Activated T-helper 17 cell treated with anti-CD3 and anti-CD28 coated beads, Interleukin-2, amount 50 U/mL, for 72 hours (primary cell): Measurements from ENCODE around the gene OR52N4. TPM values are rescaled to one million over a fixed set of nuclear protein-coding genes. Genes with fewer than 3 reads are reported as not detected.
"Not testable (repeated sequence)": the region's sequence is repeated elsewhere in the genome, so short reads cannot be mapped to it uniquely, and the experiment has no call there.

Experiments used
- ATAC-seq: fragments of 150-1000 bp; cut with Tn5 transposase; replicated peaks from 2 replicates; pipeline ENCODE4 v1.10.0; 2021; ENCODE audit warnings: mild to moderate bottlenecking, moderate library complexity
- H3K27ac Mint-ChIP-seq: one replicate; pipeline ENCODE4 v1.8.0; 2022; ENCODE audit warnings: mixed read lengths
- H3K27me3 Mint-ChIP-seq: one replicate; pipeline ENCODE4 v1.8.0; 2022; ENCODE audit warnings: mixed read lengths
- H3K36me3 Mint-ChIP-seq: one replicate; pipeline ENCODE4 v1.8.0; 2022; ENCODE audit warnings: low read depth, mild to moderate bottlenecking, mixed read lengths
- H3K4me1 Mint-ChIP-seq: one replicate; pipeline ENCODE4 v1.8.0; 2022; ENCODE audit warnings: mixed read lengths
- H3K4me3 Mint-ChIP-seq: one replicate; pipeline ENCODE4 v1.8.0; 2022; ENCODE audit warnings: mild to moderate bottlenecking, mixed read lengths
- H3K9me3 Mint-ChIP-seq: one replicate; pipeline ENCODE4 v1.8.0; 2022; ENCODE audit warnings: mixed read lengths
- total RNA-seq, 2 donors: library from RNA; stranded (reverse); gene quantifications; one replicate each; pipeline ENCODE4 v1.2.3, GENCODE V29; 2022

OR52N4 gene
- 1 to 10 TPM in 1 of 2 donors, under 1 TPM in 1; 0.26 to 1.8 TPM for total RNA-seq

DNA sequence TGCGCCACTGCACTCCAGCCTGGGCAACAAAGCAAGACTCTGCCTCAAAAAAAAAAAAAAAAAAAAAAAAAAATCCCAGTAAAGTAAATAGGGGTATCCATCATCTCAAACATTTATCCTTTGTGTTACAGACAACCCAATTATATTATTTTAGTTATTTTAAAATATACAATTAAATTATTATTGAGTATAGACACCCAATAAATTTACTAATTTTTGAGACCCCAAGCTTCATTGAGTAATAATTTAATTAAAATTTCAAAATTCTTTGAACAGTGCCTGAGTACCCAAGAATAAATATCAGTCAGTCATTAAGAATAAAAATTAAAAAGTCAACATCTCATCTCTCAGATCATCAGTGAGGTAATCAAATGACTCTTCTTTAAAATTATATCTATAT lies at the start of gene OR52N4:
TSS of gene OR52N4 (plus strand) at position 301 of the 400 bp plus-strand sequence. CDS start 498 bp downstream, outside the sequence.
- Mint-ChIP-seq H3K9me3 (no peaks in the 10 kb centered on the region), H3K27me3 (no peaks in the 10 kb centered on the region), H3K36me3 (no peaks in the 10 kb centered on the region), H3K4me1 (no peaks in the 10 kb centered on the region), H3K27ac (no peak within 1 kb of the TSS), H3K4me3 (no peak within 1 kb of the TSS)
- no peak for ATAC-seq

DNA sequence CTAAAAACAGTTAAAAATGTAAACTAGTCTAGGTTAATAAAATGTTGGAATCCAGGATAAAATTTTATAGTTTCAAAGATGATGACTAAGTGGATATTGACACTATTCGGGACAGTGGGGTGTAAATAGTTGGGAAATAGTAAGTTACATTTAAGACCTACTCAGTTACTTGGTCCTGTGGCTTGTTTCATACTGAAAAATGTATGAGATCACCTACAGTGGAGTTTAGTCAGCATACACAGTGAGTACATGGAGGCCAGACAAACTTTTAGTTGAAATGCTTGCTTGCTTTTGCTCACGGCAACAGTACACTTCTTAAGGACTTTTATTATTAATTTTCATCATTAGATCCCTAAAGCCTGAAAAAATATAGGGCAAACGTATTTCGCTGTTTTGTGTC lies 48.4 kb upstream of the OR52N4 start:
- Mint-ChIP-seq H3K4me3 (no peak overlapping the region), H3K27me3 (no peaks in the 10 kb centered on the region), H3K4me1 (peaks cover 10% of the 10 kb centered on the region), H3K9me3 (no peaks in the 10 kb centered on the region), H3K27ac (no peak overlapping the region), H3K36me3 (peaks cover 95% of the 10 kb centered on the region)
- ATAC-seq: peak; percentile 64

DNA sequence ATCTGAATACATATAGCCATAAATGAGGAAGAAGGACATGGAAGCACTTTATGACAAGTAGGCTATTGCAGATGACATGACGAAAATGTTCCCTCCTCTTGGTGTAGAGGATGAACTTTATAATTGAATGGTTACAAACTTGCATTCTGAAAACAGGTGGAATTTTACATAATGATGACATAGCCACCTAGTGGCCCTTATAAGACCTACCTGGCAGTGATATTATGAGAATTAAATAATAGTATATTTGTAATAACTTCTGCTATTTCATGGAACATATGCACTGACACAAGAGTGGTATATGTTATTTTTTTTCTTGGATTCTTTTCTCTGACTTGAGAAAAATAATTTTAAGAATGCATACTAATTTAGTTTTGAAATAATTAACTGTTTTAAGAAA lies 41.5 kb upstream of the OR52N4 start:
- peaks cover 48% of the 10 kb centered on the region for H3K36me3 Mint-ChIP-seq
- ATAC-seq: no peak
- H3K27me3 Mint-ChIP-seq: no peaks in the 10 kb centered on the region
- H3K9me3 Mint-ChIP-seq: no peaks in the 10 kb centered on the region
- H3K4me1 Mint-ChIP-seq: peaks cover 5% of the 10 kb centered on the region
- H3K27ac Mint-ChIP-seq: no peak overlapping the region
- no peak overlapping the region for H3K4me3 Mint-ChIP-seq

DNA sequence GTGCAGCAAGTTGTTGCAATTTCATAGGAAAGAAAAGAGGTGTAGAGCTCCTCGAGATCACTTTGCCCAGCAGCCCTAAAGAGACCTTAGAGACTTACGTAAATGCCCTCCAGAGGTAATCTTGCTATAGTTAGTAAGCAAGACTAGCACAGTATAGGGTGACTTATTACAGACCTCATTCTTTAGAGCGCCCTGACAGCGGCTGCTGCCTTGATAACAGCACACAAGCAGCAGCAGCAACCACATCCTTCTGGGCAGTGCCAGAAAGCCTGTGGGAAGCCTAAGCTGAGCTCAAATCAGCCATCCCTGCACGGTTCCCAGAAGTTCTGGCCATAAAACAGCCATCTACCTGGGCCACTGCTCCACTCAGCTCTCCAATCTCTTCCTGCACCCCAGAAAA lies 40.3 kb upstream of the OR52N4 start:
- no peak for ATAC-seq
- H3K4me1 Mint-ChIP-seq: no peaks in the 10 kb centered on the region
- peaks cover 36% of the 10 kb centered on the region for H3K36me3 Mint-ChIP-seq
- peaks cover 3% of the 10 kb centered on the region for H3K9me3 Mint-ChIP-seq
- no peaks in the 10 kb centered on the region for H3K27me3 Mint-ChIP-seq
- no peak overlapping the region for H3K4me3 Mint-ChIP-seq
- no peak overlapping the region for H3K27ac Mint-ChIP-seq

DNA sequence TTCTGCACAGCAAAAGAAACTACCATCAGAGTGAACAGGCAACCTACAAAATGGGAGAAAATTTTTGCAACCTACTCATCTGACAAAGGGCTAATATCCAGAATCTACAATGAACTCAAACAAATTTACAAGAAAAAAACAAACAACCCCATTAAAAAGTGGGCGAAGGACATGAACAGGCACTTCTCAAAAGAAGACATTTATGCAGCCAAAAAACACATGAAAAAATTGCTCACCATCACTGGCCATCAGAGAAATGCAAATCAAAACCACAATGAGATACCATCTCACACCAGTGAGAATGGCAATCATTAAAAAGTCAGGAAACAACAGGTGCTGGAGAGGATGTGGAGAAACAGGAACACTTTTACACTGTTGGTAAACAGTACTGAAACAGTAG lies 37.5 kb upstream of the OR52N4 start:
- H3K4me3 Mint-ChIP-seq: not testable (repeated sequence)

DNA sequence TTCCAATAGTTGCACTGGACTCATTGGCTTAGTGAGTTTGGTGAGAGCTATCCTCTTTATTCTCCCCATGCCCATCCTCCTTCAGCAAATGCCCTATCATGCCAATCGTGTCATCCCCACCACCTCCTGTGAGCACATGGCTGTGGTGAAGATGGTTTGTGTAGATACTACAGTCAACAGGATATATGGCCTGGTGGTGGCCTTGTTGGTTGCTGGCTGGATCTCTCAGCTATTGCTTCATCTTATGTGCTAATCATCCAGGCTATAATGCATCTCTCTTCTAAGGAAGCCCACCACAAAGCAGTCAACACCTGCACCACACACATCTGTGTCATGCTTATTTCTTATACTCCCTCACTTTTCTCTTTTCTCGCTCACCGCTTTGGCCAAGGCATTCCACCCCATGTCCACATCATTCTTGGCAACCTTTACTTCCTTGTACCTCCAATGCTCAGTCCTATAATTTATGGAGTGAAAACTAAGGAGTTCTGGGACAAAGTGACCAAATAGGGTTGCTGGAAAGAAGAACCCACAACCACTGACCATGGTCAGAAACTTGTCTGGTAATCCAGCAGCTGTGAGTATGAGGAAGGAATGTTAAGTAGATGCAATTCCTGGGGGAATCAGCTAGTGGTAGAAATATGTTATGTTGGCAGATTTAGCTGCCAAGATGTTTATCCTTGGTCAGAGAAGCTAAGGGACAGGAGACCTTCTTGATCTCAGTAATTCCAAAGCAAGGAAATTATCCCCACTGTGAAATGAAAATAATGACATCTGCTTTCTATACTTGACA lies 34.1 kb upstream of the OR52N4 start:
- Mint-ChIP-seq H3K27me3 (no peaks in the 10 kb centered on the region), H3K9me3 (peaks cover 3% of the 10 kb centered on the region), H3K4me1 (no peaks in the 10 kb centered on the region), H3K27ac (no peak overlapping the region), H3K4me3 (no peak overlapping the region), H3K36me3 (no peaks in the 10 kb centered on the region)
- ATAC-seq: no peak

More for the DNA sequence above, 37.5 kb upstream of the OR52N4 start:
- not testable (repeated sequence) for H3K4me1 Mint-ChIP-seq, ATAC-seq, H3K9me3 Mint-ChIP-seq, H3K27ac Mint-ChIP-seq, H3K27me3 Mint-ChIP-seq, H3K36me3 Mint-ChIP-seq

DNA sequence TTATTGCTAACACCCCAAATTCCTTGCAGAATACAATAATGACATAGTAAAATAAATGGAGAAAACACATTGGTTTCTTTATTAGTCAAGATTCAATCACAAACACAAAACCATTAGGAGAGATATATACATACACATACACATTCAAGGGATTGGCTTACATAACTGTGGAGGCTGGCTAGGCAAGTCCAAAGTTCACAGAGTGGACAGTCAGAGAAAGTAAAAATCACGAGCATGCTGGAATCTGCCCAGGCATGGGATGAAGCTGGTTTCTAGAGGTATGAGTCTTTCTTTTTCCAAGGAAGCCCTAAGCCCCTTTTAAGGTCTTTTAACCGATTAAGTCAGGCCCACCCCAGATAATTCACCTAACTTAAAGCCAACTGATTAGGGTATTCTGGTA lies 31.4 kb upstream of the OR52N4 start:
- Mint-ChIP-seq H3K9me3 (peaks cover 3% of the 10 kb centered on the region), H3K36me3 (no peaks in the 10 kb centered on the region), H3K4me3 (no peak overlapping the region), H3K4me1 (no peaks in the 10 kb centered on the region), H3K27me3 (no peaks in the 10 kb centered on the region), H3K27ac (no peak overlapping the region)
- no peak for ATAC-seq

DNA sequence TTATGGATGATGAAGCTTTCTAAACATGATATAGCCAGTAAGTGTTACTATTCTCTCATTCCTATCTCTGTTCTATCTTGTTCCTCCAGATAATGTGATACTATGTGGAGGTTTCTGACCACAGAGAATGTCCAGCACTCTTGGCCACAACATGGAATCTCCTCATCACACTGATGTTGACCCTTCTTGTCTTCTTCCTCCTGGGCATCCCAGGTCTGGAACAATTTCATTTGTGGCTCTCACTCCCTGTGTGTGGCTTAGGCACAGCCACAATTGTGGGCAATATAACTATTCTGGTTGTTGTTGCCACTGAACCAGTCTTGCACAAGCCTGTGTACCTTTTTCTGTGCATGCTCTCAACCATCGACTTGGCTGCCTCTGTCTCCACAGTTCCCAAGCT lies 27.7 kb upstream of the OR52N4 start:
- no peak for ATAC-seq
- no peaks in the 10 kb centered on the region for H3K27me3 Mint-ChIP-seq
- H3K27ac Mint-ChIP-seq: no peak overlapping the region
- no peaks in the 10 kb centered on the region for H3K4me1 Mint-ChIP-seq
- H3K9me3 Mint-ChIP-seq: no peaks in the 10 kb centered on the region
- H3K4me3 Mint-ChIP-seq: no peak overlapping the region
- H3K36me3 Mint-ChIP-seq: no peaks in the 10 kb centered on the region

DNA sequence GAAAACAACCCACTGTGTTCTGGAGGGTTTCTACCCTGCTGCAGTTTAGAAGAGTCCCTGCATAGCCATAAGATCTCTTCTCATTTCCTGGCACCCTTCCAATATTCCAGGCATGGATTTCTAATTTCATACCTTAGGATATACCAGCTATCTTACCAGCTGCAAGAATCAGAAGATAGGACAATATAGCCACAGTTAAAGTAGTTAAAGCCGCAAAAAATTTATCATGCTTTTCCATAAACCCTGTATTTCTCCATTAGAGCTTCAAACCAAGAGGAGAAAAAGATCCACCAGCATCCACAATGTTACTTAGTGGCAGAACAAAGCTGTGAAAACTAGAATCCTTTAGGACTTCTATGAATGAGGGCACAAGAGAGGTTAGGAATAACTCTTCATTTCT lies 26.4 kb upstream of the OR52N4 start:
- Mint-ChIP-seq H3K27ac (no peak overlapping the region), H3K27me3 (no peaks in the 10 kb centered on the region), H3K4me3 (no peak overlapping the region), H3K36me3 (no peaks in the 10 kb centered on the region), H3K4me1 (no peaks in the 10 kb centered on the region), H3K9me3 (no peaks in the 10 kb centered on the region)
- no peak for ATAC-seq

DNA sequence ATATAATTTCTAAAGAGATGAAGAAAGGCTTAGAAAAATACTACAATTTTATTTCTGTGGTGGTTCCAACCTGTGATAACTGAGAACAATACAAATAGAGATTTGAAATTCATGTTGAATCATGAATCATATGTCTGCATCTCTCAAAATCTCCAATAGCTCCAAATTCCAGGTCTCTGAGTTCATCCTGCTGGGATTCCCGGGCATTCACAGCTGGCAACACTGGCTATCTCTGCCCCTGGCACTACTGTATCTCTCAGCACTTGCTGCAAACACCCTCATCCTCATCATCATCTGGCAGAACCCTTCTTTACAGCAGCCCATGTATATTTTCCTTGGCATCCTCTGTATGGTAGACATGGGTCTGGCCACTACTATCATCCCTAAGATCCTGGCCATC lies 17.6 kb upstream of the OR52N4 start, which contains the start of gene OR56B1:
TSS of gene OR56B1 (plus strand) at position 53 of the 400 bp plus-strand sequence. CDS start at position 122, 69 bp downstream.
- Mint-ChIP-seq H3K27me3 (no peaks in the 10 kb centered on the region), H3K4me1 (no peaks in the 10 kb centered on the region), H3K4me3 (no peak within 1 kb of the TSS), H3K27ac (no peak within 1 kb of the TSS), H3K9me3 (peaks cover 7% of the 10 kb centered on the region), H3K36me3 (peaks cover 6% of the 10 kb centered on the region)
- ATAC-seq: no peak

DNA sequence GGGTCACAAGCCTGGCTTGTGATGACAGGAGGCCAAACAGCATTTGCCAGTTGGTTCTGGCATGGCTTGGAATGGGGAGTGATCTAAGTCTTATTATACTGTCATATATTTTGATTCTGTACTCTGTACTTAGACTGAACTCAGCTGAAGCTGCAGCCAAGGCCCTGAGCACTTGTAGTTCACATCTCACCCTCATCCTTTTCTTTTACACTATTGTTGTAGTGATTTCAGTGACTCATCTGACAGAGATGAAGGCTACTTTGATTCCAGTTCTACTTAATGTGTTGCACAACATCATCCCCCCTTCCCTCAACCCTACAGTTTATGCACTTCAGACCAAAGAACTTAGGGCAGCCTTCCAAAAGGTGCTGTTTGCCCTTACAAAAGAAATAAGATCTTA lies 17.0 kb upstream of the OR52N4 start:
- no peak overlapping the region for H3K27ac Mint-ChIP-seq
- no peak overlapping the region for H3K4me3 Mint-ChIP-seq
- no peak for ATAC-seq
- peaks cover 9% of the 10 kb centered on the region for H3K9me3 Mint-ChIP-seq
- H3K36me3 Mint-ChIP-seq: peaks cover 6% of the 10 kb centered on the region
- H3K4me1 Mint-ChIP-seq: no peaks in the 10 kb centered on the region
- no peaks in the 10 kb centered on the region for H3K27me3 Mint-ChIP-seq

DNA sequence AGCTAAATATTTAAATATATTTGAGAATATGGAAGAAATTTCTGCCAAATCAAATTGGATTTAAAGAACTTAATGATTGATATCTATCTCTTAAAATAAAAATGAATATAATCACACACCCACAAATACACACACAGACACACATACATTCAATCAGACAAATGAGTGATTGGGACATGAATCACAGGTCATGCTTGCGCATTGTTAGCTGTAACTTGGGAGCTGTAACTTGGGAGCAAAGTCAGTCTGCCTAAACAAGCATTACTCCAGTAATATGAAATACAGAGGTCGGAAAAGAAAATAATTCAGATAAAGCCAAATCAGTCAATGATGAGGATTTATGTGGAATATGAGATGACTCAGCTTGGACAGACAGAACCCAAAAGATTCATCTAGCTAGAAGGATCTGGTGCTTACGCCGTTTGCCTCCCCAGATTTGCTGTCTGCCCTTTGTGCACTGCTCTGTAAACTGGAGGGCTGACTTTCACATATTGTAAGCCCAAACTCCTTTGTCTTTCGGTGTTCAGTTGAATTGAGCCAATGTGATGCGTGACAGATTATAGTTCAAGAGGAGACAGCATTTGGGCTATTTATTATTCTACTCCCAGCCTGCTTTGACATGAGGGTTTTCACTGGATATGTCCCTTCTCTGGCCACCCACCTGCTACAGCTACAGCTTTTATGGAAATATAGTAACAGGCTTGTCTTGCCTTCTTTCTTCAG lies 16.2 kb upstream of the OR52N4 start:
- H3K4me3 Mint-ChIP-seq: no peak overlapping the region
- peaks cover 9% of the 10 kb centered on the region for H3K9me3 Mint-ChIP-seq
- no peaks in the 10 kb centered on the region for H3K27me3 Mint-ChIP-seq
- H3K36me3 Mint-ChIP-seq: peaks cover 6% of the 10 kb centered on the region
- ATAC-seq: no peak
- no peak overlapping the region for H3K27ac Mint-ChIP-seq
- no peaks in the 10 kb centered on the region for H3K4me1 Mint-ChIP-seq

DNA sequence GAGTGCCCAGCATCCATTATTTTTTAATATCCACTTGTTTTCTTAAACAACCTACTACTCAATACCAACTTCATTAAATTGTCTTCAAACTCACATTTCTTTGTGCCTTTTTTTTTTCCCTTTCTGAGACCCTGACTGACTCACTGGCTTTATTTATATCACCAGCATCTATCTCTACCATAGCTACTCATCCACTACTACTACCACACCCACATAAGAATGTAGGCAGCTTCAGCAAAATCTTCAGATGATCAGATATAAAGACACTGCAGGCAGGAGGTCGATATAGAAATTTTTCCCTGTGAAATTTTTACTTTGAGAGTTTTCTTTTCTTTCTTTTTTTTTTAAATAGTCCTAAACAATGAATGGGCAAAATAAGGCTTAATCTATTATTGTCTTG lies 15.6 kb upstream of the OR52N4 start:
- no peak overlapping the region for H3K27ac Mint-ChIP-seq
- no peaks in the 10 kb centered on the region for H3K4me1 Mint-ChIP-seq
- no peak overlapping the region for H3K4me3 Mint-ChIP-seq
- H3K27me3 Mint-ChIP-seq: no peaks in the 10 kb centered on the region
- H3K9me3 Mint-ChIP-seq: peaks cover 9% of the 10 kb centered on the region
- ATAC-seq: no peak
- H3K36me3 Mint-ChIP-seq: peaks cover 6% of the 10 kb centered on the region

DNA sequence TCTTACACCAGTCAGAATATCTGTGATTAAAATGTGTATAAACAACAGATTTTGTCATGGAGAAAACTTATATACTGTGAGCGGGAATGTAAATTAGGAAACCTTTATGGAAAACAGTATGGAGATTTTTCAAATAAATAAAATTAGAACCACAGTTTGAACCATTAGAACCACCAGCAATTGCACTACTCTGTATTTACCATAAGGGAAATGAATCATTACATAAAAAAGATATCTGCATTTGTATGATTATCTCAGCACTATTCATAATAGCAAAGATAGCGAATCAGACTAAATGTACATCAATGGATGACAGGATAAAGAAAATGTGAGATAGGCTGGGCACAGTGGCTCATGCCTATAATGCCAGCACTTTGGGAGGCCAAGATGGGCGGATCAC lies 7.4 kb upstream of the OR52N4 start:
- Mint-ChIP-seq H3K4me1 (no peaks in the 10 kb centered on the region), H3K4me3 (no peak overlapping the region), H3K27me3 (no peaks in the 10 kb centered on the region), H3K27ac (no peak overlapping the region), H3K9me3 (no peaks in the 10 kb centered on the region), H3K36me3 (no peaks in the 10 kb centered on the region)
- no peak for ATAC-seq

DNA sequence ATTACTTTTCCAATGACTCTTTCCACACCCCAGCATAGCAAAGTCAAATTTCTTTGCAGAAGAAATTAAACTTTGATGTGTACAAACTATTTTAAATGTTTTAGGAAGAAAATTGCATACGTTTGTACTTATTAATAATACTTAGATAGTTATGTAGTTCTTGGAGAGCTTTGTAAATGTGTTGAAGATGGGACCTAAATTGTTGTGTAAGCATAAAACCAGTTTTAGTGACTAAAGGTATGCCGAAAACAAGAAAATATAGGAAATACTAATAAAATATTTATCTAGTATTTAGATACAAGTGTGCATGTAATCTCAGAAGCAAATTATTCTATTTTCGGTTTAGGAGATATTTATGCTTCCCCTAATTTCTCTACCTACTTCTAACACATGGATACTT lies 4.2 kb upstream of the OR52N4 start:
- no peaks in the 10 kb centered on the region for H3K4me1 Mint-ChIP-seq
- no peak overlapping the region for H3K4me3 Mint-ChIP-seq
- H3K27me3 Mint-ChIP-seq: no peaks in the 10 kb centered on the region
- H3K36me3 Mint-ChIP-seq: no peaks in the 10 kb centered on the region
- ATAC-seq: no peak
- H3K27ac Mint-ChIP-seq: no peak overlapping the region
- no peaks in the 10 kb centered on the region for H3K9me3 Mint-ChIP-seq
